ENCODE data around the gene NRG4. TPM values are rescaled to one million over a fixed set of nuclear protein-coding genes. Genes with fewer than 3 reads are reported as not detected.

The NRG4 gene
- total RNA-seq, 6 donors from 2014 or later, result 0.54 to 4.4 (median 1.7) TPM; not detected in 2

GRCh38 chr15:75924576-75924975 is 87.6 kb downstream of the NRG4 start:
- Histone ChIP-seq H3K27me3 (no peaks in the 10 kb centered on the region), H3K27ac (peak overlapping the region in 2 of 4 donors; percentile 8 to 19), H3K4me3 (no peak overlapping the region), H3K4me1 (peaks cover 16 to 39% (median 18%) of the 10 kb centered on the region in 4 donors), H3K36me3 (peaks cover 0 to 9% (median 0%) of the 10 kb centered on the region in 4 donors), H3K9me3 (no peaks in the 10 kb centered on the region)
- ATAC-seq (ENCODE audit: low FRiP score in 2 of 2) (peak in 1 of 2 donors; percentile 80), DNase-seq (peak in 1 of 2 donors; percentile 76)
- 67 to 73% methylated on average over 1 of the region's 1 CpG for WGBS, 2 donors
- no peak for TF ChIP-seq EP300 (IDR thresholded peaks at IDR 0.05)

GRCh38 chr15:75923756-75924155 is 88.5 kb downstream of the NRG4 start:
- no peak for ATAC-seq (ENCODE audit: low FRiP score in 2 of 2)
- Histone ChIP-seq H3K4me1 (peaks cover 13 to 39% (median 17%) of the 10 kb centered on the region in 4 donors), H3K27me3 (no peaks in the 10 kb centered on the region), H3K27ac (no peak overlapping the region), H3K9me3 (no peaks in the 10 kb centered on the region), H3K4me3 (no peak overlapping the region), H3K36me3 (peaks cover 0 to 15% (median under 1%) of the 10 kb centered on the region in 4 donors)
- DNase-seq, result no peak
- no peak for TF ChIP-seq POLR2A (IDR thresholded peaks at IDR 0.05)
- no peak for TF ChIP-seq CTCF (IDR thresholded peaks at IDR 0.05)
- TF ChIP-seq EP300 (IDR thresholded peaks at IDR 0.05), result no peak
- TF ChIP-seq POLR2AphosphoS5 (IDR thresholded peaks at IDR 0.05), result no peak
- WGBS, 2 donors, result 92 to 95% methylated on average over 4 of the region's 4 CpGs

- H3K4me3 ChIP-seq, result no peak overlapping the region
- DNase-seq (peak in 1 of 2 donors; percentile 53), ATAC-seq (ENCODE audit: low FRiP score in 2 of 2) (peak; percentile 50 to 62)
- no peaks in the 10 kb centered on the region for H3K27me3 ChIP-seq
- peak overlapping the region in 3 of 4 donors; percentile 11 to 55 (median 18) for H3K27ac ChIP-seq
- H3K9me3 ChIP-seq, result no peaks in the 10 kb centered on the region
- no peak for TF ChIP-seq EP300 (IDR thresholded peaks at IDR 0.05)
- TF ChIP-seq CTCF (IDR thresholded peaks at IDR 0.05), result peak in 3 of 6 experiments; percentile 6 to 53 (median 15)
- no peak for TF ChIP-seq POLR2A (IDR thresholded peaks at IDR 0.05)
- TF ChIP-seq POLR2AphosphoS5 (IDR thresholded peaks at IDR 0.05), result peak in 1 of 2 donors; percentile 51
- peaks cover 0 to 31% (median 4%) of the 10 kb centered on the region in 4 donors for H3K36me3 ChIP-seq
- H3K4me1 ChIP-seq, result peaks cover 13 to 39% (median 17%) of the 10 kb centered on the region in 4 donors
- 75 to 76% methylated on average over 9 of the region's 9 CpGs for WGBS, 2 donors
These were observed 90.2 kb downstream of the NRG4 start for GRCh38 chr15:75921732-75922703.

- no peak overlapping the region for H3K27ac ChIP-seq
- no peaks in the 10 kb centered on the region for H3K27me3 ChIP-seq
- ATAC-seq (ENCODE audit: low FRiP score in 2 of 2) (no peak), DNase-seq (no peak)
- H3K4me3 ChIP-seq, result no peak overlapping the region
- H3K36me3 ChIP-seq, result peaks cover 0 to 43% (median 4%) of the 10 kb centered on the region in 4 donors
- peaks cover 9 to 28% (median 10%) of the 10 kb centered on the region in 4 donors for H3K4me1 ChIP-seq
- TF ChIP-seq CTCF (IDR thresholded peaks at IDR 0.05), result no peak
- TF ChIP-seq POLR2A (IDR thresholded peaks at IDR 0.05), result no peak
- no peak for TF ChIP-seq EP300 (IDR thresholded peaks at IDR 0.05)
- TF ChIP-seq POLR2AphosphoS5 (IDR thresholded peaks at IDR 0.05), result no peak
- WGBS, 2 donors, result 96 to 100% methylated on average over 1 of the region's 1 CpG
- no peaks in the 10 kb centered on the region for H3K9me3 ChIP-seq
These were observed 92.1 kb downstream of the NRG4 start for GRCh38 chr15:75920079-75920478.

GRCh38 chr15:75918135-75918534 is 94.1 kb downstream of the NRG4 start:
- DNase-seq, result no peak
- H3K27me3 ChIP-seq, result no peaks in the 10 kb centered on the region
- no peak for ATAC-seq (ENCODE audit: low FRiP score in 2 of 2)
- no peak overlapping the region for H3K4me3 ChIP-seq
- H3K27ac ChIP-seq, result no peak overlapping the region
- H3K4me1 ChIP-seq, result peaks cover 6 to 13% (median 8%) of the 10 kb centered on the region in 4 donors
- H3K36me3 ChIP-seq, result peaks cover 0 to 62% (median 13%) of the 10 kb centered on the region in 4 donors
- 86 to 96% methylated on average over 1 of the region's 1 CpG for WGBS, 2 donors
- no peaks in the 10 kb centered on the region for H3K9me3 ChIP-seq
- TF ChIP-seq POLR2AphosphoS5 (IDR thresholded peaks at IDR 0.05) (no peak), POLR2A (IDR thresholded peaks at IDR 0.05) (no peak), CTCF (IDR thresholded peaks at IDR 0.05) (no peak), EP300 (IDR thresholded peaks at IDR 0.05) (no peak)

Data from upper lobe of left lung (tissue), 6 donors.